Keratinocyte (primary cell): ENCODE data around the gene EGR2. TPM values are rescaled to one million over a fixed set of nuclear protein-coding genes. Genes with fewer than 3 reads are reported as not detected.

Source experiments
- DNase-seq: peaks from one replicate; pipeline ENCODE4 v3.0.0-alpha.2; 2011; ENCODE audit warnings: low read depth, missing footprints, low spot score
- FAIRE-seq: peaks from 2 replicates; lab custom pipeline; 2011; peaks lifted over from hg19 to GRCh38; lab: Jason Lieb, UNC
- H2AFZ ChIP-seq: 2 replicates; pipeline ENCODE4 v1.6.0; 2012; ENCODE audit warnings: low read length, control low read depth, inconsistent platforms; ENCODE audit not compliant: control insufficient read depth
- H3K27ac ChIP-seq: 2 replicates; pipeline ENCODE4 v1.5.1; 2011; ENCODE audit warnings: low read length; ENCODE audit not compliant: control insufficient read depth, insufficient read depth
- H3K27me3 ChIP-seq: 3 replicates; pipeline ENCODE4 v1.6.0; 2011; ENCODE audit warnings: low read length; ENCODE audit not compliant: control insufficient read depth, insufficient read depth; ENCODE audit errors: extremely low read depth
- H3K36me3 ChIP-seq, 2 experiments: 2 replicates in 1 of 2; 3 replicates in 1 of 2; pipeline ENCODE4 v1.5.1; 2011; ENCODE audit warnings: low read length in 2 of 2, mild to moderate bottlenecking in 1 of 2; ENCODE audit not compliant: control insufficient read depth in 2 of 2, insufficient read depth in 2 of 2; ENCODE audit errors: extremely low read depth in 1 of 2
- H3K4me1 ChIP-seq: 3 replicates; pipeline ENCODE4 v1.5.1; 2011; ENCODE audit warnings: low read length; ENCODE audit not compliant: control insufficient read depth, insufficient read depth; ENCODE audit errors: extremely low read depth
- H3K4me2 ChIP-seq: 3 replicates; pipeline ENCODE4 v1.6.0; 2011; ENCODE audit warnings: low read depth, low read length; ENCODE audit not compliant: control insufficient read depth, insufficient read depth; ENCODE audit errors: extremely low read depth
- H3K4me3 ChIP-seq, 3 experiments: fragments of 200-600 bp in 1 of 3; sonication (generic) in 1 of 3; 2 replicates in 2 of 3; 3 replicates in 1 of 3; pipeline ENCODE4 v1.5.1; 2011 to 2016; ENCODE audit warnings: low read length in 3 of 3, mild to moderate bottlenecking in 3 of 3, control low read depth in 2 of 3, inconsistent platforms in 1 of 3, low read depth in 1 of 3, mixed read lengths in 1 of 3, mixed run types in 1 of 3, moderate library complexity in 1 of 3; ENCODE audit not compliant: control insufficient read depth in 2 of 3, insufficient read depth in 2 of 3; ENCODE audit errors: extremely low read depth in 1 of 3
- H3K79me2 ChIP-seq: 2 replicates; pipeline ENCODE4 v1.6.0; 2012; ENCODE audit warnings: low read length; ENCODE audit not compliant: control insufficient read depth, insufficient read depth
- H3K9ac ChIP-seq: 3 replicates; pipeline ENCODE4 v1.6.0; 2011; ENCODE audit warnings: low read length; ENCODE audit not compliant: control insufficient read depth, insufficient read depth; ENCODE audit errors: extremely low read depth
- H3K9me1 ChIP-seq: 3 replicates; pipeline ENCODE4 v1.6.0; 2011; ENCODE audit warnings: low read length; ENCODE audit not compliant: control insufficient read depth, insufficient read depth; ENCODE audit errors: extremely low read depth
- H3K9me3 ChIP-seq: 2 replicates; pipeline ENCODE4 v1.5.1; 2012; ENCODE audit warnings: low read depth, low read length; ENCODE audit not compliant: control insufficient read depth
- H4K20me1 ChIP-seq: 3 replicates; pipeline ENCODE4 v1.6.0; 2011; ENCODE audit warnings: low read length; ENCODE audit not compliant: control insufficient read depth, insufficient read depth; ENCODE audit errors: extremely low read depth
- CTCF ChIP-seq, 3 experiments: IDR thresholded peaks in 1 of 3; conservative IDR thresholded peaks in 1 of 3; optimal IDR thresholded peaks in 1 of 3; 2 replicates in 2 of 3; 3 replicates in 1 of 3; pipeline versions ENCODE3 to v1.5.1; 2011; ENCODE audit warnings: low read length in 3 of 3, mild to moderate bottlenecking in 3 of 3, moderate library complexity in 2 of 3, control low read depth in 1 of 3, inconsistent platforms in 1 of 3; ENCODE audit not compliant: insufficient read depth in 2 of 3; ENCODE audit errors: extremely low read depth in 1 of 3
- EZH2 ChIP-seq: IDR thresholded peaks from one replicate; pipeline ENCODE4 v1.6.1; 2012; ENCODE audit warnings: inconsistent platforms, mild to moderate bottlenecking, low read length, moderate library complexity
- dilution Hi-C: fragments of 300-500 bp; cut with MboI; formaldehyde crosslinking; loops from one replicate; pipeline ENCODE4 v1.7.0; 2020; ENCODE audit warnings: low sequenced_read_pairs; ENCODE audit not compliant: extremely low pct_ligation_motif_present
- polyA plus RNA-seq, 5 experiments: library from polyadenylated mRNA; depleted of rRNA in 3 of 5; stranded (reverse) in 3 of 5; stranded (forward) in 1 of 5; unstranded in 1 of 5; fragments of >200 nt; gene quantifications; 1 replicate in 1 of 5; 2 replicates in 3 of 5; 3 replicates in 1 of 5; pipeline versions ENCODE4 v1.2.1 to v1.2.3, GENCODE V29; 2011 to 2012; ENCODE audit warnings: missing spikeins in 2 of 5, low read depth in 1 of 5, low replicate concordance in 1 of 5

Gene EGR2
- polyA plus RNA-seq, 1 donor (not counting 4 experiments of a cell fraction or from before 2014, with no cell fraction given): 0.22 TPM

DNA sequence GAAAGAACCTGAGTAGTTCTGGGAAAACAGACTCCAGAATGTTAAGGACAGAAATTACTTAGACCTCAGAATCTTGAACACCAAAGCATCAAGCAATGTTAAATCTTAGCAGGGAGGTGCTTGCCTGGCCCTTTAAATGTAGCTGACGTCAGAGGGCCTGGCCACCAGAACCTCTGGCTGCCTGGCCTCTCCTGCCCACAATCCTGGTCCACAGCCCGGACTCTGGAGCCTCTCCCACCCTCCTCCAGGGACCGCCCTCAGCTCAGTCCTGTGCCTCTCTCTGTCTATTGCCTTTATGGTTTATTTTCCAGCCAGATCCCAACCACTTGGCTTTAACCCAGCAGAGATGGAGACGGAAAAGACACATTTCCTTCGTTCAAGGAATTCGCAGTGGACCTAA, 42.2 kb upstream of the EGR2 start:
- no peak overlapping the region for H3K4me3 ChIP-seq
- H3K4me2 ChIP-seq: no peak overlapping the region
- no peak overlapping the region for H3K27ac ChIP-seq
- dilution Hi-C loops: no loop called here
- H3K9me1 ChIP-seq: no peaks in the 10 kb centered on the region
- H3K4me1 ChIP-seq: no peaks in the 10 kb centered on the region
- FAIRE-seq: no peak
- no peak for DNase-seq
- no peaks in the 10 kb centered on the region for H3K79me2 ChIP-seq
- TF ChIP-seq EZH2 (no peak), CTCF (optimal IDR thresholded peaks at IDR 0.05 in 1 of 3, IDR thresholded peaks at IDR 0.05 in 1 of 3, conservative IDR thresholded peaks at IDR 0.05 in 1 of 3; ENCODE audit: extremely low read depth in 1 of 3, insufficient read depth in 2 of 3, low read length in 3 of 3) (no peak)
- no peaks in the 10 kb centered on the region for H4K20me1 ChIP-seq
- no peak overlapping the region for H2AFZ ChIP-seq
- H3K36me3 ChIP-seq: no peaks in the 10 kb centered on the region
- H3K27me3 ChIP-seq: no peaks in the 10 kb centered on the region
- no peaks in the 10 kb centered on the region for H3K9me3 ChIP-seq
- H3K9ac ChIP-seq: no peak overlapping the region

DNA sequence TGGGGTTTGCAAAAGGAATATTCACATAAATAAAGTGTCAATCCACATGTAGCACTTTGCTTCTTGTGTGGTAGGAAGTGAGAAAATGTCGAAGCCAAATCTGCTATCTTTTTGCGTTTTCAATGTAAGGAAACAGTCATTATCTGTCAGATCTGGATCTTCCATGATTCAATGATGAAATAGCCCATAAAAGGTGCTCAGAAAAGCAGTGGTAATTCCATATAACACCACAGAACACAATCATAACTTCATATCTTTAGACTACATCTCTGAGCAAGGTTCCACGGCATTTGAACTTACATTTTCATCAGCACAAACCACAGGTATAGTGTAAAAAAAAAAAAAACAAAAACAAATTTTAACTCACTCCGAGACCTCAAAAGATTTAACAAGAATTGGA, 39.9 kb upstream of the EGR2 start:
- Histone ChIP-seq H4K20me1 (no peaks in the 10 kb centered on the region), H3K79me2 (no peaks in the 10 kb centered on the region), H3K27ac (no peak overlapping the region), H3K27me3 (no peaks in the 10 kb centered on the region), H3K4me2 (no peak overlapping the region), H3K36me3 (no peaks in the 10 kb centered on the region), H3K9ac (no peak overlapping the region), H3K4me3 (no peak overlapping the region), H3K9me1 (no peaks in the 10 kb centered on the region), H2AFZ (no peak overlapping the region), H3K4me1 (no peaks in the 10 kb centered on the region), H3K9me3 (no peaks in the 10 kb centered on the region)
- dilution Hi-C loops: no loop called here
- FAIRE-seq (no peak), DNase-seq (no peak)
- TF ChIP-seq CTCF (optimal IDR thresholded peaks at IDR 0.05 in 1 of 3, IDR thresholded peaks at IDR 0.05 in 1 of 3, conservative IDR thresholded peaks at IDR 0.05 in 1 of 3; ENCODE audit: extremely low read depth in 1 of 3, insufficient read depth in 2 of 3, low read length in 3 of 3) (no peak), EZH2 (no peak)
